Osteocyte (in vitro differentiated cells): Measurements from ENCODE around the gene ITM2B. TPM values are rescaled to one million over a fixed set of nuclear protein-coding genes. Genes with fewer than 3 reads are reported as not detected.

ENCODE experiments used
- DNase-seq: peaks from one replicate; pipeline ENCODE4 v3.0.0; 2021; ENCODE audit warnings: mixed read lengths; ENCODE audit not compliant: unreplicated experiment; ENCODE audit errors: extremely low spot score
- H3K27ac Mint-ChIP-seq: one replicate; pipeline ENCODE4 v1.8.0; 2021; ENCODE audit warnings: mild to moderate bottlenecking, mixed read lengths; ENCODE audit not compliant: unreplicated experiment
- H3K27me3 Mint-ChIP-seq: one replicate; pipeline ENCODE4 v1.8.0; 2021; ENCODE audit warnings: mixed read lengths; ENCODE audit not compliant: unreplicated experiment
- H3K36me3 Mint-ChIP-seq: one replicate; pipeline ENCODE4 v1.8.0; 2021; ENCODE audit warnings: mixed read lengths; ENCODE audit not compliant: unreplicated experiment
- H3K4me1 Mint-ChIP-seq: one replicate; pipeline ENCODE4 v1.8.0; 2021; ENCODE audit warnings: mixed read lengths; ENCODE audit not compliant: unreplicated experiment
- H3K4me3 Mint-ChIP-seq: one replicate; pipeline ENCODE4 v1.8.0; 2021; ENCODE audit warnings: mild to moderate bottlenecking, moderate library complexity, mixed read lengths; ENCODE audit not compliant: unreplicated experiment
- H3K9me3 Mint-ChIP-seq: one replicate; pipeline ENCODE4 v1.8.0; 2021; ENCODE audit warnings: mixed read lengths; ENCODE audit not compliant: unreplicated experiment
- CTCF ChIP-seq: fragments of 200-600 bp; sonication (generic); IDR thresholded peaks from 2 replicates; pipeline ENCODE4 v1.5.0; 2021; ENCODE audit warnings: antibody characterized with exemption, mild to moderate bottlenecking, moderate library complexity
- total RNA-seq: library from RNA; stranded (reverse); gene quantifications from 2 replicates; pipeline ENCODE4 v1.2.1, GENCODE V29; 2021

The ITM2B gene
- total RNA-seq, 1 donor from 2014 or later, result 510 TPM

GRCh38 chr13:48275507-48275906, 42.5 kb downstream of the ITM2B start:
- Mint-ChIP-seq H3K27me3 (no peaks in the 10 kb centered on the region), H3K4me1 (no peaks in the 10 kb centered on the region), H3K27ac (no peak overlapping the region), H3K36me3 (peaks cover 20% of the 10 kb centered on the region), H3K4me3 (no peak overlapping the region), H3K9me3 (no peaks in the 10 kb centered on the region)
- DNase-seq, result no peak
- no peak for TF ChIP-seq CTCF

GRCh38 chr13:48278806-48279205, 45.8 kb downstream of the ITM2B start:
- Mint-ChIP-seq H3K4me1 (no peaks in the 10 kb centered on the region), H3K9me3 (no peaks in the 10 kb centered on the region), H3K27ac (no peak overlapping the region), H3K27me3 (no peaks in the 10 kb centered on the region), H3K36me3 (peaks cover 5% of the 10 kb centered on the region), H3K4me3 (no peak overlapping the region)
- TF ChIP-seq CTCF, result no peak
- no peak for DNase-seq

- Mint-ChIP-seq H3K27me3 (no peaks in the 10 kb centered on the region), H3K4me3 (no peak overlapping the region), H3K9me3 (no peaks in the 10 kb centered on the region), H3K36me3 (no peaks in the 10 kb centered on the region), H3K27ac (no peak overlapping the region), H3K4me1 (no peaks in the 10 kb centered on the region)
- DNase-seq, result no peak
- no peak for TF ChIP-seq CTCF
Measured at GRCh38 chr13:48281556-48281955, 48.5 kb downstream of the ITM2B start.

GRCh38 chr13:48291730-48292129, 58.7 kb downstream of the ITM2B start:
- no peak overlapping the region for H3K4me3 Mint-ChIP-seq
- TF ChIP-seq CTCF, result no peak
- H3K27me3 Mint-ChIP-seq, result peaks cover 34% of the 10 kb centered on the region
- H3K9me3 Mint-ChIP-seq, result no peaks in the 10 kb centered on the region
- DNase-seq, result no peak
- H3K27ac Mint-ChIP-seq, result no peak overlapping the region
- H3K4me1 Mint-ChIP-seq, result no peaks in the 10 kb centered on the region
- no peaks in the 10 kb centered on the region for H3K36me3 Mint-ChIP-seq

GRCh38 chr13:48292650-48293049, 59.6 kb downstream of the ITM2B start:
- peaks cover 32% of the 10 kb centered on the region for H3K27me3 Mint-ChIP-seq
- no peak overlapping the region for H3K4me3 Mint-ChIP-seq
- no peaks in the 10 kb centered on the region for H3K4me1 Mint-ChIP-seq
- H3K27ac Mint-ChIP-seq, result no peak overlapping the region
- DNase-seq, result no peak
- no peaks in the 10 kb centered on the region for H3K36me3 Mint-ChIP-seq
- TF ChIP-seq CTCF, result no peak
- no peaks in the 10 kb centered on the region for H3K9me3 Mint-ChIP-seq
